Measurements from ENCODE around the gene SIK3. TPM values are rescaled to one million over a fixed set of nuclear protein-coding genes. Genes with fewer than 3 reads are reported as not detected.

Gene SIK3
- total RNA-seq, 1 experiment from 2014 or later: 34.4 TPM

DNA sequence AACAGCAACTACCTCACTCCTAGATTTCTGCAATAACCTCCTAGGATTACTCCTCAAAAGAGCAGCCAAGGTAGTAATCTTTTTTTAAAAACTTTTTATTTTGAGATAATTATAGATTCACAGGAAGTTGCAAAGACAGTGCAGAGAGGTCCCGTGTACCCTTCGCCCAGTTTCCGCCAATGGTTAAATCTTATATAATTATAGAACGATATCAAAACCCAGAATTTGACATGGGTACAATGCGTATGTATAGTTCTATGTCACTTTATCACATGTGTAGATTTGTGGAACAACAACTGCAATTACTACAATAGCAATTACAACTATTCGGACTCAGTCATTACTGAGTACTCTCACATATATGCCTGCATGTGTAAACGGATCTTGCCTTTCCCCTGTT lies 166.0 kb downstream of the SIK3 start:
- H3K9me3 Mint-ChIP-seq: no peaks in the 10 kb centered on the region
- POLR2A ChIA-PET: no interaction called here
- TF ChIP-seq HMGA2 (CRISPR knock-in tag; IDR thresholded peaks at IDR 0.05): no peak
- peak overlapping the region; percentile 38 for H3K27ac Mint-ChIP-seq
- peaks cover 20% of the 10 kb centered on the region for H3K4me1 Mint-ChIP-seq
- H3K4me3 Mint-ChIP-seq: no peak overlapping the region
- CTCF ChIA-PET: interaction anchor here (0.7 kb wide), 1 partner anchor 167 kb away, joined by 3 read pairs; no protein-coding TSS in a partner anchor
- no peak for DNase-seq (ENCODE audit: low spot score)
- ATAC-seq: no peak
- H3K36me3 Mint-ChIP-seq: peaks cover under 1% of the 10 kb centered on the region
- H3K27me3 Mint-ChIP-seq (ENCODE audit: low read depth): no peaks in the 10 kb centered on the region

- H3K27me3 Mint-ChIP-seq (ENCODE audit: low read depth): no peaks in the 10 kb centered on the region
- peak overlapping the region; percentile 38; the same call in 1 of the 2 replicates for H3K27ac Mint-ChIP-seq
- POLR2A ChIA-PET: no interaction called here
- ATAC-seq (peak; percentile 32; the same call in 1 of the 2 replicates), DNase-seq (ENCODE audit: low spot score) (no peak)
- peaks cover 3% of the 10 kb centered on the region for H3K36me3 Mint-ChIP-seq
- TF ChIP-seq NR1H2 (CRISPR knock-in tag; IDR thresholded peaks at IDR 0.05) (no peak), CREM (CRISPR knock-in tag; IDR thresholded peaks at IDR 0.05) (no peak), MLX (CRISPR knock-in tag; IDR thresholded peaks at IDR 0.05) (no peak), KAT7 (CRISPR knock-in tag; IDR thresholded peaks at IDR 0.05; ENCODE audit: borderline replicate concordance) (no peak), USF2 (CRISPR knock-in tag; IDR thresholded peaks at IDR 0.05) (no peak), FOXP1 (CRISPR knock-in tag; IDR thresholded peaks at IDR 0.05; ENCODE audit: borderline replicate concordance) (no peak), CBFB (CRISPR knock-in tag; IDR thresholded peaks at IDR 0.05; ENCODE audit: low read depth) (no peak), ZNF317 (CRISPR knock-in tag; IDR thresholded peaks at IDR 0.05; ENCODE audit: borderline replicate concordance, low read depth) (no peak), FOXJ3 (CRISPR knock-in tag; IDR thresholded peaks at IDR 0.05; ENCODE audit: borderline replicate concordance) (no peak), ZNF396 (CRISPR knock-in tag; IDR thresholded peaks at IDR 0.05; ENCODE audit: borderline replicate concordance) (no peak), ZNF281 (CRISPR knock-in tag; IDR thresholded peaks at IDR 0.05) (no peak), SMAD3 (CRISPR knock-in tag; IDR thresholded peaks at IDR 0.05; ENCODE audit: borderline replicate concordance) (no peak), STAT6 (CRISPR knock-in tag; conservative IDR thresholded peaks at IDR 0.05; ENCODE audit: low read depth) (no peak), GRHL2 (CRISPR knock-in tag; IDR thresholded peaks at IDR 0.05; ENCODE audit: insufficient replicate concordance, severe bottlenecking) (no peak), OVOL2 (CRISPR knock-in tag; IDR thresholded peaks at IDR 0.05; ENCODE audit: borderline replicate concordance) (no peak)
- TF ChIP-seq, protein P1, sequence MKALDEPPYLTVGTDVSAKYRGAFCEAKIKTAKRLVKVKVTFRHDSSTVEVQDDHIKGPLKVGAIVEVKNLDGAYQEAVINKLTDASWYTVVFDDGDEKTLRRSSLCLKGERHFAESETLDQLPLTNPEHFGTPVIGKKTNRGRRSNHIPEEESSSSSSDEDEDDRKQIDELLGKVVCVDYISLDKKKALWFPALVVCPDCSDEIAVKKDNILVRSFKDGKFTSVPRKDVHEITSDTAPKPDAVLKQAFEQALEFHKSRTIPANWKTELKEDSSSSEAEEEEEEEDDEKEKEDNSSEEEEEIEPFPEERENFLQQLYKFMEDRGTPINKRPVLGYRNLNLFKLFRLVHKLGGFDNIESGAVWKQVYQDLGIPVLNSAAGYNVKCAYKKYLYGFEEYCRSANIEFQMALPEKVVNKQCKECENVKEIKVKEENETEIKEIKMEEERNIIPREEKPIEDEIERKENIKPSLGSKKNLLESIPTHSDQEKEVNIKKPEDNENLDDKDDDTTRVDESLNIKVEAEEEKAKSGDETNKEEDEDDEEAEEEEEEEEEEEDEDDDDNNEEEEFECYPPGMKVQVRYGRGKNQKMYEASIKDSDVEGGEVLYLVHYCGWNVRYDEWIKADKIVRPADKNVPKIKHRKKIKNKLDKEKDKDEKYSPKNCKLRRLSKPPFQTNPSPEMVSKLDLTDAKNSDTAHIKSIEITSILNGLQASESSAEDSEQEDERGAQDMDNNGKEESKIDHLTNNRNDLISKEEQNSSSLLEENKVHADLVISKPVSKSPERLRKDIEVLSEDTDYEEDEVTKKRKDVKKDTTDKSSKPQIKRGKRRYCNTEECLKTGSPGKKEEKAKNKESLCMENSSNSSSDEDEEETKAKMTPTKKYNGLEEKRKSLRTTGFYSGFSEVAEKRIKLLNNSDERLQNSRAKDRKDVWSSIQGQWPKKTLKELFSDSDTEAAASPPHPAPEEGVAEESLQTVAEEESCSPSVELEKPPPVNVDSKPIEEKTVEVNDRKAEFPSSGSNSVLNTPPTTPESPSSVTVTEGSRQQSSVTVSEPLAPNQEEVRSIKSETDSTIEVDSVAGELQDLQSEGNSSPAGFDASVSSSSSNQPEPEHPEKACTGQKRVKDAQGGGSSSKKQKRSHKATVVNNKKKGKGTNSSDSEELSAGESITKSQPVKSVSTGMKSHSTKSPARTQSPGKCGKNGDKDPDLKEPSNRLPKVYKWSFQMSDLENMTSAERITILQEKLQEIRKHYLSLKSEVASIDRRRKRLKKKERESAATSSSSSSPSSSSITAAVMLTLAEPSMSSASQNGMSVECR (CRISPR knock-in tag; IDR thresholded peaks at IDR 0.05; ENCODE audit: borderline replicate concordance): no peak
- TF ChIP-seq, protein P2, sequence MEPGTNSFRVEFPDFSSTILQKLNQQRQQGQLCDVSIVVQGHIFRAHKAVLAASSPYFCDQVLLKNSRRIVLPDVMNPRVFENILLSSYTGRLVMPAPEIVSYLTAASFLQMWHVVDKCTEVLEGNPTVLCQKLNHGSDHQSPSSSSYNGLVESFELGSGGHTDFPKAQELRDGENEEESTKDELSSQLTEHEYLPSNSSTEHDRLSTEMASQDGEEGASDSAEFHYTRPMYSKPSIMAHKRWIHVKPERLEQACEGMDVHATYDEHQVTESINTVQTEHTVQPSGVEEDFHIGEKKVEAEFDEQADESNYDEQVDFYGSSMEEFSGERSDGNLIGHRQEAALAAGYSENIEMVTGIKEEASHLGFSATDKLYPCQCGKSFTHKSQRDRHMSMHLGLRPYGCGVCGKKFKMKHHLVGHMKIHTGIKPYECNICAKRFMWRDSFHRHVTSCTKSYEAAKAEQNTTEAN (CRISPR knock-in tag; IDR thresholded peaks at IDR 0.05): no peak
- H3K4me3 Mint-ChIP-seq: no peak overlapping the region
- CTCF ChIA-PET: interaction anchor here (2.4 kb wide), 1 partner anchor 140 kb away, joined by 7 read pairs; the partner anchor contains the start of gene APOA5
- H3K4me1 Mint-ChIP-seq: peaks cover 20% of the 10 kb centered on the region
- no peaks in the 10 kb centered on the region for H3K9me3 Mint-ChIP-seq
These were observed 166.8 kb downstream of the SIK3 start for GRCh38 chr11:116931206-116931953.

Measured in WTC11 (cell line).